Rectal smooth muscle tissue (tissue), 1 donor: Measurements from ENCODE around the gene COL27A1.

Experiments used
- H3K27ac ChIP-seq: one replicate; pipeline ENCODE4 v1.7.0; 2013; ENCODE audit warnings: low read depth, low read length, inconsistent platforms
- H3K27me3 ChIP-seq: one replicate; pipeline ENCODE4 v1.7.0; 2013; ENCODE audit warnings: low read length; ENCODE audit not compliant: control insufficient read depth, insufficient read depth
- H3K36me3 ChIP-seq: one replicate; pipeline ENCODE4 v1.7.0; 2013; ENCODE audit warnings: low read length; ENCODE audit not compliant: control insufficient read depth, insufficient read depth
- H3K4me1 ChIP-seq: one replicate; pipeline ENCODE4 v1.7.0; 2013; ENCODE audit warnings: low read length; ENCODE audit not compliant: control insufficient read depth, insufficient read depth
- H3K4me3 ChIP-seq: one replicate; pipeline ENCODE4 v1.7.0; 2013; ENCODE audit warnings: low read length
- H3K9ac ChIP-seq: one replicate; pipeline ENCODE4 v1.7.0; 2013; ENCODE audit warnings: low read length

COL27A1 gene

GRCh38 chr9:114351932-114352331 is 196.6 kb downstream of the COL27A1 start:
- no peak overlapping the region for H3K27ac ChIP-seq
- H3K4me3 ChIP-seq, result no peak overlapping the region
- H3K27me3 ChIP-seq, result no peaks in the 10 kb centered on the region
- H3K9ac ChIP-seq, result no peak overlapping the region
- H3K4me1 ChIP-seq, result peaks cover 12% of the 10 kb centered on the region
- peaks cover 42% of the 10 kb centered on the region for H3K36me3 ChIP-seq

- no peak overlapping the region for H3K4me3 ChIP-seq
- H3K27ac ChIP-seq, result no peak overlapping the region
- no peaks in the 10 kb centered on the region for H3K4me1 ChIP-seq
- H3K36me3 ChIP-seq, result peaks cover 46% of the 10 kb centered on the region
- H3K27me3 ChIP-seq, result no peaks in the 10 kb centered on the region
- H3K9ac ChIP-seq, result no peak overlapping the region
These were observed 200.5 kb downstream of the COL27A1 start for GRCh38 chr9:114355821-114356220.

GRCh38 chr9:114356792-114357191 is 201.5 kb downstream of the COL27A1 start:
- H3K4me1 ChIP-seq, result no peaks in the 10 kb centered on the region
- no peaks in the 10 kb centered on the region for H3K27me3 ChIP-seq
- H3K9ac ChIP-seq, result no peak overlapping the region
- peaks cover 52% of the 10 kb centered on the region for H3K36me3 ChIP-seq
- no peak overlapping the region for H3K27ac ChIP-seq
- no peak overlapping the region for H3K4me3 ChIP-seq

GRCh38 chr9:114357360-114357759 is 202.0 kb downstream of the COL27A1 start:
- H3K4me3 ChIP-seq, result no peak overlapping the region
- H3K4me1 ChIP-seq, result no peaks in the 10 kb centered on the region
- H3K27ac ChIP-seq, result no peak overlapping the region
- peaks cover 57% of the 10 kb centered on the region for H3K36me3 ChIP-seq
- H3K9ac ChIP-seq, result no peak overlapping the region
- H3K27me3 ChIP-seq, result no peaks in the 10 kb centered on the region

GRCh38 chr9:114357911-114358328 is 202.6 kb downstream of the COL27A1 start:
- Histone ChIP-seq H3K9ac (no peak overlapping the region), H3K27ac (no peak overlapping the region), H3K4me3 (no peak overlapping the region), H3K27me3 (no peaks in the 10 kb centered on the region), H3K36me3 (peaks cover 61% of the 10 kb centered on the region), H3K4me1 (no peaks in the 10 kb centered on the region)

- Histone ChIP-seq H3K27me3 (no peaks in the 10 kb centered on the region), H3K36me3 (peaks cover 68% of the 10 kb centered on the region), H3K4me3 (no peak overlapping the region), H3K9ac (no peak overlapping the region), H3K4me1 (no peaks in the 10 kb centered on the region), H3K27ac (no peak overlapping the region)
These were observed 204.5 kb downstream of the COL27A1 start for GRCh38 chr9:114359801-114360200.

- Histone ChIP-seq H3K4me1 (no peaks in the 10 kb centered on the region), H3K27me3 (no peaks in the 10 kb centered on the region), H3K4me3 (no peak overlapping the region), H3K9ac (no peak overlapping the region), H3K27ac (no peak overlapping the region), H3K36me3 (peaks cover 62% of the 10 kb centered on the region)
These were observed 206.2 kb downstream of the COL27A1 start for GRCh38 chr9:114361542-114361941.
